ENCODE results near the gene CDH3. TPM values are rescaled to one million over a fixed set of nuclear protein-coding genes. Genes with fewer than 3 reads are reported as not detected.
"Not testable (repeated sequence)": the region's sequence is repeated elsewhere in the genome, so short reads cannot be mapped to it uniquely, and the experiment has no call there.

The CDH3 gene
- total RNA-seq, 1 experiment from 2014 or later = 2.9 TPM

DNA sequence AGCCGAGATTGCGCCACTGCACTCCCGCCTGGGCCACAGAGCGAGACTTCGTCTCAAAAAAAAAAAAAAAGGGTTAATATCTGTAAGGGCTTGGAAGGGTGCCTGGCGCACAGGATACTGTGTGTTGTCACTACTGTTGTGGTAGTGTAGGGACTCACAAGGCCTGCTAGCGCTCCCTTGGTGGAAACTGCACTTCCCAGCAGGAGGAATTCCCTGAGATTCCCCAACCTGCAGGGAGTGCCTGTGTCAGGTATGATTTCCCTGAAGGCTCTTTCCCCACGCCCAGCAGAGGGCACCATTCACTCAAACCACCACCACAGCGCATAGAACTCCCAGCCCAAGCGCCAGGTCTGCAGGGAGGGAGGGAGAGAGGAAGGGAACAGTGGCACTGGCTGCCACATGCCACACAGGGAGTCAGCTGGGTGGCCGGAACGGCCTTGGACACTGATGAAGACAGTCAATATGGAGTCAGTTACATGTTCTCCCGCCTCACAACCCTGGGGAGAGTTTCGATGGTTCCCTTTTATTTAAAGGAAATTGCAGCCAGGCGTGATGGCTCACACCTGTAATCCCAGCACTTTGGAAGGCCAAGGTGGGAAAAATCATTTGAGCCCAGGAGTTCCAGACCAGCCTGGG lies 59.2 kb downstream of the CDH3 start:
- peak; percentile 97 for DNase-seq (ENCODE audit: low spot score)

DNA sequence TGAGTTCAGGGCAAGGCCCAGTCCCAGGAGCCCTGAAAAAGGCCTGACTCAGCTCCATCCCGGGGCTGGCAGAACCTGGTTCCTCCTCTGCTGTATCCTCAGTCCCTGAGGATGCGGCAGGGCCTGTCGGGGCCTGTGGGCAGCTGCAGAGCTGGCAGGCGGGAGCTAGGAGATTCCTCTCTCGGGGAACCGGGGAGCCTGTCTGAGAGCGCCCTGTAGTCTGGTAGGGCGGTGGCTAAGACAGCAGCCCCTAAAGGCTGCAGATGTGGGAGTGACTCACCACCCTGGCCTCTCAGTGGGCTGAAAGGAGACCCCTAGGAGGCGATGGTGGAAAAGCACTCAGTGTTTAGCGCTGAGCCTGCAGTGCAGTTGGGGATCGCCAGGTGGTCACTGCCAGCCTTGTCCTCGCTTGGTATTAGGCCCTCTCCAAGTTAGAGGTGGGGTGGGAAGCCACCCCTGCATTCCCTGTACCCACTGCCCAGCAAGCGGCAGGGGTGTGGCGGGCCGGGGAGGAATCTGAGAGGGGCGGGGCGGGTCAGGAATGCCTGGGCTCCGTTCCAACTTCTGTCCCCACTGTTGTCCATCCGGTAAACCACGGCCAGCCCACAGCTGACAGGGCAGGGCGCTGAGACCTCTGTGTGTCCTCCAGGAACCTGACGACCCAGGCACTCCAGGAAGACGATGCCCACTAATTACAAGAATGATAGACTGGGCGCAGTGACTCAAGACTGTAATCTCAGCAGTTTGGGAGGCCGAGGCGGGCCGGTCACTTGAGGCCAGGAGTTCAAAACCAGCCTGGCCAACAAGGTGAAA lies 62.4 kb downstream of the CDH3 start:
- DNase-seq (ENCODE audit: low spot score) = peak; percentile 95

DNA sequence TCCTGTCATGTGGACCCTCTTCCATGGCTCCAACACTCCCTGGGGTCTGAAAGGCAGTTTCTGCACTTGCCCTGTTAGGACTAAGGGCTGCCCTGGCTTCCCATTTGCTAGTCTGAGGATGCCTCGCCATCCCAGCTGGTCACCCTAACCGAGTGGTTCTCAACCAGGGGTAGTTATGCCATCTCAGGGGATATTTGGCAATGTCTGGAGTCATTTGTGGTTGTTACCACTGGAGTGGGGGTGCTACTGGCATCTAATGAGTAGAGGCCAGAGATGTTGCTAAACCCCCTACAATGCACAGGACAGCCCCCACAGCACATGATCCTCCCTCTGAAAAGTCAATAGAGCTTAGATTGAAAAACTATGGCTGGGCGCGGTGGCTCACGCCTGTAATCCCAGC lies 65.1 kb downstream of the CDH3 start:
- DNase-seq (ENCODE audit: low spot score) = no peak

DNA sequence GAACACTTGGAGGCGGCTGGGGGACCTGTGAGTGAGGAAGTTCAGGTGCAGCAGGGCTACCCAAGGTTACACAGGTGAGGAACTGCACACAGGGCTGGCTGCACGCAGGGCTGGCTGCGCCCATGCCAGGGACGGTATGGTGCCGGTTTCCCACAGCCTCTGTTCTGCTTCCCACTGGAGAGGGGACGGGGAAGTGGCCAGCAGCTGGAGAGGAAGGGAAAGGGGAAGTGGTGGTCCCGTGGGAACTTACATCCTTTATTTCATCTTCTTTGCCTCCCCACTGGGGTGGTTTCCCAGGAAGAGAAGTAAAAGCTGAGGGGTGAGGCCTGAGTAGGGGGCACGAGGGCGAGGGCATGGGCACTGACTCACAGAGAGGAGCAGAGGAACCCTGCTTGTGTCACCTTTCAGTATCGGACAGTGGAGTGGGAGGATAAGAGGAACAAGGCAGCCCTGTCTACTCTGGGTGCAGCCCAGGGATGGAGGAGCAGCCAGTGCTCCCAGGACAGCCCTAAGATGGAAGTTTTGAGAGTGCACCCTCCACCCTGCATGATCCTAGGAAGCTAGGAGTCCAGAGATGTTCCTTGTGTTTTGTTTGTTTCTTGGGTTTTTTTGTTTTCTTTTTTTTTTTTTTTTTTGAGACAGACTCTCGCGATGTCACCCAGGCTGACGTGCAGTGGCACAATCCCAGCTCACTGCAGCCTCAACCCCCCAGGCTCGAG lies 66.5 kb downstream of the CDH3 start:
- no peak for DNase-seq (ENCODE audit: low spot score)

DNA sequence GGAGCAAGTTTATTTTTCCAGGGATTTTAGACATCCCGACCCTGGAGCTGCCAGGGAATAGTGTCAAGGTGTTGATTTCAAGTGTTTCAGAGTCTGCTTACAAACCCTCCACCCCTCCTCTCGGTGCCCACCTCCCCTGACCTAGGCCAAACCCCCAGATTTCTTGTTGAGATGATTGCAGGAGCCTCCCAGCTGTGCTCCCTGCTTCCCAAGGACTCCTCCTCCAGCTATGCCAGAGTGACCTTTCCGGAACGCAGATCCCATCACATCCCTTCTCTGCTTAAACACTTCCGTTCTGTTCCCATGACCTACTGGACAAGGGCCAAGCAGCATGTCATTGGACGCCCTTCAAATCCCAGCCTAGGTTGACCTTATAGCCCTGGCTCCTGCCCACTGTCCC lies 68.3 kb downstream of the CDH3 start:
- no peak for DNase-seq (ENCODE audit: low spot score)

DNA sequence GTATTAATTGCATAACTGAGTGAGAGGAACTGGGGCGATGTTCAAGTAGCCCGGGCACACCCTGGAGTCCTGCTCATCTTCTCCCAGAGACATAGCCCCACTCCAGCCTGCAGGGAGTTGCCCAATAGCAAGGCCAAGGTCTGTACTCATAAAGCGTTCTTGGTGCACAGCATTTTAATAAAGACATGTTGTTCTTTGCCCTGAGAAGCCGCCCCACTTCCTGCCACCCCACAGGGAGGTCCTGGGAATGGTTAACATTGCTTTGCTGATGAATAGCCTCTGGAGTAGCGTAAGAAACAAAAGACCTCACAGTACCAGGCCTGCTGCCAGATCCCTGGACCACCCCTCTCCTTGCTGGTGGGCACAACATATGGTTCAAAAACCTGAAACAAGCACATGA lies 70.4 kb downstream of the CDH3 start:
- no peak for DNase-seq (ENCODE audit: low spot score)

DNA sequence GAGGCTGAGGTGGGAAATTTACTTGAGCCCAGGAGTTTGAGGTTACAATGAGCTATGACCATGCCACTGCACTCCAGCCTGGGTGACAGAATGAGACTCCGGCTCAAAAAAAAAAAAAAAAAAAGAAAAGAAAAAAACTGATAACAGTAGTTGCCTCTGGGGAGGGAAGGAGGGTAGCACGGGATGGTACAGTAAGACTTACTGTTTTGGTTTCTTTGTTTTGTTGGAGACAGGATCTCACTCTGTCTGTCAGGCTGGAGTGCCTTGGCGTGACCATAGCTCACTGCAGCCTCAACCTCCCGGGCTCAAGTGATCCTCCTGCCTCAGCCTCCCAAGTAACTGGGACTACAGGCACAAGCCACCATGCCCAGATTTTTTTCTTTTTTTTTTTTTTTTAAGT lies 71.4 kb downstream of the CDH3 start:
- not testable (repeated sequence) for DNase-seq (ENCODE audit: low spot score)

DNA sequence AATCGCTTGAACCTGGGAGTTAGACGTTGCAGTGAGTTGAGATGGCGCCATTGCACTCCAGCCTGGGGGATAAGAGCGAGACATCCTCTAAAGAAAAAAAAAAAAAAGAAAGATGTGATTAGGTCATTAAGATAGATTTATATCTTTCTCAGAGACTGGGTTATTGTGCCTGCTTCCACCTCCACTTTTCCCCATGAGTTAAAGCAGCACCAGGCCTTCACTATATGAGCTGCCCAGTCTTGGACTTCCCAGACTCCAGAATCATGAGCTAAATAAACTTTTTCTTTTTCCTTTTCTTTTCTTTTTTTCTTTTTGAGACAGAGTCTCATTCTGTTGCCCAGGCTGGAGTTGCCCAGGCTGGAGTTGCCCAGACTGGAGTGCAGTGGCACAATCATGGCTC lies 72.6 kb downstream of the CDH3 start:
- DNase-seq (ENCODE audit: low spot score) = no peak

DNA sequence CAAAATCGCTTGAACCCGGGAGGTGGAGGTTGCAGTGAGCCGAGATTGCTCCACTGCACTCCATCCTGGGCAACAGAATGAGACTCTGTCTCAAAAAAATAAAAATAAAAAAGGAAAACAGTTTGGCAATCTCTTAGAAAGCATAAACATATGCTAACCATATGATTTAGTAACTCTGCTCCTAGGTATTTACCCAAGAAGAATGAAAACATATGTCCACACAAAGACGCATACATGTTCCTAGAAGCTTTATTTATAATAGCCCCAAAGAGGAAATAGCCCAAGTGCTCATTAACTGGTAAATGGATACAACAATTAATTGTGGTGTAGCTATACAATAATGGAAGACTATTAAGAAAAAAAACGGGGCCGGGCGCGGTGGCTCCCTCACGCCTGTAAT lies 73.5 kb downstream of the CDH3 start:
- no peak for DNase-seq (ENCODE audit: low spot score)

DNA sequence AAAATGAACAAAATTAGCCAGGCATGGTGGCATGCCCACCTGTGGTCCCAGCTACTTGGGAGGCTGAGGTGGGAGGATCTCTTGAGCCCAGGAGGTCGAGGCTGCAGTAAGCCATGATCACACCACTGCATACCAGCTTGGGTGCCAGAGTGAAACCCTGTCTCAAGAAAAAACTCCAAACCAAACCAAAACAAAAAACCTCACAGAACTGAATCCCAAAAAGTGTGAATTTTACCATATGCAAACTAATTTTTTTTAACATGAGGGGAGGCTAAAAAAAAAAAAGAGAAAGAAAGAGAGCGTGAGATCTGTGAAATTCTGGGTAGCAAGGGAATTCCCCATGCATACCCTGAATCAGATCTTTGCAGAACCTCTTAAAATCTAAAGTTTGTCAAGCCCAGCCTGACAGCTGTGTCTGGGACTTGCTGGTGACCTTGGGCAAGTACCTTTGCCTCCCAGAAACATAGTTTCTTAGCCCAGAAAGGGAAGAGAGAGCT lies 74.9 kb downstream of the CDH3 start:
- no peak for DNase-seq (ENCODE audit: low spot score)

DNA sequence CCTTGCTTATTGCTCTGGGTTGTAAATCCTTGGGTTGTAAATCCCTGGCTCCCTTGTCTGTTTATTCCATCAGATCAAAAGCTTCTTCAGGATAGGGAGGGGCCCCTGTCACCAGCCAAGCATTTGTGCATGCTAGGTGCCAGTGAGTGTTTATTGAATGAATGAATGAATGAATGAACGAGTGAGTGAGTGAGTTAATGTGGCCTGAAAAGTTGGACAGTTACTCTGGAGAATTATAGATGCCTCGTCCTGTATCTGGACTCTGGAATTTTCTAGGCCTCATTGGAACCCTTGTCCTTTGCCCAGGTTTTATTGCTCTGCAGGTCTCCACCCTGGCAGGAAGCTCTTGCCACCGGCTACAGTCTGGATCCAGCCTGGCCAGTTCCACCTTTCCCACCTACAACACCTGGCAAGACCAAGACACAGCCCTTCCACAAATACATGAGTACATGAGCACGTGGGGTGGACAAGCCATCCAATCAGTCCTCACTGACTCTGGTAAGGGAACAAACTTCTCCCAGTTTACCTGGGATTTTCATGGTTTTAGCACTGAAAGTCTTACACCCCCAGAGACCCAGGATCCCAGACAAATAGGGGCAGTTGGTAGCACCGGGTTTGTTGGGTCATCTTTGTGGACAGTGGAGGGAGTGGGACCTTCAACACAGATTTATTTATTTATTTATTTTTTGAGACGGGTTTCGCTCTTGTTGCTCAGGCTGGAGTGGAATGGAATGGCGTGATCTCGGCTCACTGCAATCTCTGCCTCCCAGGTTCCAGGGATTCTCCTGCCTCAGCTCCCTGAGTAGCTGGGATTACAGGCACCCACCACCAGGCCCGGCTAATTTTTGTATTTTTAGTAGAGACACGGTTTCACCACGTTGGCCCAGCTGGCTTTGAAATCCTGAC lies 77.3 kb downstream of the CDH3 start:
- peak; percentile 82 for DNase-seq (ENCODE audit: low spot score)

DNA sequence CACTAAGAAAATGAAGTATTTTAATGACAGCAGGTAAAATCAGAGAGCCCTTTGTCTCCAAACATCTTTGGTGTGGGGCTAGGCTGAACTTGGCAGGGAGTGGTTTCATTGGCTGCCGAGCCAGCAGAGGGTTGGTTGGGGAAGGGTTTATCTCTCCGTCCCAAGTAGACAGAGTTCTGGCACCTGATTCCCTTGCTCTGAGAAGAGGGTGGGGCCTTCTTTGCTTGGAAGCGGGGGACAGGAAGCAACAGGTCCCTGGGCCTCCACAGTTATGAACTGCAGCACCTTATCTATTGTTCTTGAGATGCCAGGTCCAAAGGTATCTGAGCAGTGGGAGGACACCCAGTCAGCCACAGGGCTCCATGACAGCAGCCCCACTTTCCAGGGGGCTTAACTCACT lies 79.7 kb downstream of the CDH3 start:
- DNase-seq (ENCODE audit: low spot score) = no peak

DNA sequence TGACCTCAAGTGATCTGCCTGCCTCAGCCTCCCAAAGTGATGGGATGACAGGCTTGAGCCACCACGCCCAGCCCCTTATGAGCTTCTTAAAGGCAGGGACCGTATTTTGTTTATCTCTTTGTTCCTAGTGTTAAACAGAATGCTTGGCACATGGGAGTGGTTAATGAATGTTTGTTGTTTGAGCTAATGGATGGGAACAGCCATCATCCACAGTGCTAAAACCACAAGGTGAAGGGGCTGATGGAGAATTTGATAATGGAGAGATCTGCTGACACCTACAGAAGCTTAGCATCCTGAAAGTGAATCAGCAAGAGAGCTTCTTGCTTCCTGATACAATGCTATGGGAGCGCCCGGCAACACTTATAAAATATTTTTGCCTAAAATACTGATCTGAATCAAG lies 83.4 kb downstream of the CDH3 start:
- no peak for DNase-seq (ENCODE audit: low spot score)

DNA sequence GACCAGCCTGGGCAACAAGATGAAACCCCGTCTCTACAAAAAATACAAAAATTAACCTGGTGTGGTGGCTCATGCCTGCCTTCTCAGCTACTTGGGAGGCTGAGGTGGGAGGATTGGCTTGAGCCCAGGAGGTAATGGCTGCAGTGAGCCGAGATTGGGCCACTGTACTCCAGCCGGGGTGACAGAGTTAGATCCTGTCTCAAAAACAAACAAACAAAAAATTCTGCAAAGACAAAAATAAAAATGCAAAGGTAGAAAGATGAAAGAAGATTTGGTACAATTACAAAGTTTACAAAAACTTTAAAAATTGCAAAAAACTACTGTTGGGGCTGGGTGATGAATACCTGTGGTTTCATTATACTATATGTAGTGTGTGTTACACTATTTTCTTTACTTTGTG lies 86.5 kb downstream of the CDH3 start:
- DNase-seq (ENCODE audit: low spot score) = no peak

DNA sequence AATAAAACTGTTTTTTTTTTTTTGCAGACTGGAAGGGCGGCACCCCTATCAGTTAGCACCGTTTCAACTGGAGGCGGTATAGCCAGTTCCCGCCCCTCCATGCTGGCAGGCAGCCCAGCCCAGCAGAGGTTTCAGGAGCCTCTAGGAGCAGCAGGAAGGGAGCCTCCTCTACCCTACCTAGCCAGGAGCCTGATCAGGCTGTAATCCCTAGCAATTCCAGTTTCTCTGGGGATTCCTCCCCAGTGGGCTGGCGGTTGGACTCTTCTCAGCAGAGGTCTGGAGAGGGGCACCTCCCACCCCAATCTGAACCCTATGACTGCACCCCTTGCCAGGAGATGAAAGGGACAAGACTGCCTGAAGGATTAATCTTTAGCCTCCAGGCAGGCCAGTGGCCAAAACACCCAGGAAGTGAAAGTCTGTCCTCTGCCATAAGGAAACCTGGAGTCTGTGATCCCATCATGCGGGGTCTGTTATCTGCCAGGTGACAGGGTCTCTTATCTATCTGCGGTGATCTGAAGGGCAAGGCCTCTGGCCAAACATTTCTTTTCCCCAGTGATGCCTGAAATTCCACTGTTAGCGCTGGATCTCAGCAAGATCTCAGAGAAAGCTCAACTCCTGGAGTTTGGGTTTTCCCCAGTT lies 87.1 kb downstream of the CDH3 start:
- DNase-seq (ENCODE audit: low spot score) = peak; percentile 90

DNA sequence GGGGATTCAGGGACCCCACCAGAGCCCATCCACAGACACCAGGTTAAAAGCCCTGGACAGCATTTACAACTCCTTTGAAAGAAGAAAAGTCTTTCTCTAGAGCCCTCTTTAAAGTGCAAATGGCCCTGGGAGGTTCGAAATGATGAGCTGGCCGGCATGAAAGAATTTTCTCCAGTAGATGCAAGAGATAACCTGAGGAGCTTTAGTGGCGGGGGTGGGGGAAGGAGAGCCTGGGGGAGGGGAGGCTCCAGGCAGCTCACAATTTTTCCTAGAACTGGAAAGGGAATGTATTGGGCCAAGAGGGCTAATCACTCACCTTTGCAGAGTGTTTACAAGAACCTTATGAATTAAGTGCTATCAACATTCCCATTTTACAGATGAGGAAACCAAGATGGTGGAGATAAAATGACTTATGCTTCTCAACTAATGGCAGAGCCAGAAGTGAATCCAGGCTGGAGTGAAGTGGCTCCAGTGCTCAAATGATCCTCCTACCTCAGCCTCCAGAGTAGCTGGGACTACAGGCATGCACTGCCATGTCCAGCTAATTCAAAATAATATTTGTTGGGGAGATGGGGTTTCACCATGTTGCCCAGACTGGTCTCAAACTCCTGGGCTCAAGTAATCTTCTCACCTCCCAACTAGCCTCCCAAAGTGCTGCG lies 87.8 kb downstream of the CDH3 start:
- no peak for DNase-seq (ENCODE audit: low spot score)

DNA sequence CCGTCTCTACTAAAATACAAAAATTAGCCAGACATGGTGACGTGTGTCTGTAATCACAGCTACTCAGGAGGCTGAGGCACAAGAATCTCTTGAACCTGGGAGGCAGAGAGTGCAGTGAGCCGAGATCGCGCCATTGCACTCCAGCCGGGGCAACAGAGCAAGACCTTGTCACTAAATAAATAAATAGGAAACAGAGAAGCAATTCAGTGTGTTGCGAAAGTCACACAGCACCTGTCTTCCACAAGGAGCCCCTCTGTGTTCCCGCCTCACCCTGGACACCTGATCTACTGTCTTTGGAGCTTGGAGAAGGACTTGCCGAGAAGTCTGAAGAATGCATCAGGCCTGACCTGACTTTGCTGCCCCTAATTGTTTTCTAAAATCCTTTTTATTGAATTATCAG lies 88.5 kb downstream of the CDH3 start:
- no peak for DNase-seq (ENCODE audit: low spot score)

DNA sequence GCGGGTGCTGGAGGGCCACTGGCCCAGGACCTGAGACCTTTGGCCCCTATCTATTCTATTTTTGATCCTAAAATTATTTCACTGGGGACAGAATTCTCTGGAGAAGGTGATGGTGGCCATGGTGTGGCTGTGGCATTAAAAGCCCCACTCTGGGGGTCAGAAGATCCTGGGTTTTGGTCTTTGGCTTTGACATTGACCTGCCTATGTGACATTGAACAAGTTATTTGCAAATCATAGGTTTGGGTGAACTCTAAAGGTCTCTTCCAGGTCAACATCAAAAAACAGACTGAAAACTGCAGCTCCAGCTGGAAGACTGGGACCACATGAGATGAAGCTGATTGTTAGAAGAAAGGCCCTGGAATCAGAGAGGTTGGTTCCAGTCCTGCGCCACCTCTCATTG lies 89.7 kb downstream of the CDH3 start:
- no peak for DNase-seq (ENCODE audit: low spot score)

DNA sequence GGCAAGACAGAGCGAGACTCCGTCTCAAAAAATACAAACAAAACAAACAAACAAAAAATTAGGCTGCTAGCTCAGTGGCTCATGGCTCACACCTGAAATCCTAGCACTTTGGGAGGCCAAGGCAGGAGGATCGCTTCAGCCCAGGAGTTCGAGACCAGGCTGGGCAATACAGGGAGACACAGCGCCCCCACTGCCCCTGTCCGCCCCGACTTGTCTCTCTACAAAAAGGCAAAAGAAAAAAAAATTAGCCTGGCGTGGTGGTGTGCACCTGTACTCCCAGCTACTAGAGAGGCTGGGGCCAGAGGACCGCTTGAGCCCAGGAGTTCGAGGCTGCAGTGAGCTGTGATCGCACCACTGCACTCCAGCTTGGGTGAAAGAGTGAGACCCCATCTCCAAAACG lies 91.5 kb downstream of the CDH3 start:
- DNase-seq (ENCODE audit: low spot score) = no peak

DNA sequence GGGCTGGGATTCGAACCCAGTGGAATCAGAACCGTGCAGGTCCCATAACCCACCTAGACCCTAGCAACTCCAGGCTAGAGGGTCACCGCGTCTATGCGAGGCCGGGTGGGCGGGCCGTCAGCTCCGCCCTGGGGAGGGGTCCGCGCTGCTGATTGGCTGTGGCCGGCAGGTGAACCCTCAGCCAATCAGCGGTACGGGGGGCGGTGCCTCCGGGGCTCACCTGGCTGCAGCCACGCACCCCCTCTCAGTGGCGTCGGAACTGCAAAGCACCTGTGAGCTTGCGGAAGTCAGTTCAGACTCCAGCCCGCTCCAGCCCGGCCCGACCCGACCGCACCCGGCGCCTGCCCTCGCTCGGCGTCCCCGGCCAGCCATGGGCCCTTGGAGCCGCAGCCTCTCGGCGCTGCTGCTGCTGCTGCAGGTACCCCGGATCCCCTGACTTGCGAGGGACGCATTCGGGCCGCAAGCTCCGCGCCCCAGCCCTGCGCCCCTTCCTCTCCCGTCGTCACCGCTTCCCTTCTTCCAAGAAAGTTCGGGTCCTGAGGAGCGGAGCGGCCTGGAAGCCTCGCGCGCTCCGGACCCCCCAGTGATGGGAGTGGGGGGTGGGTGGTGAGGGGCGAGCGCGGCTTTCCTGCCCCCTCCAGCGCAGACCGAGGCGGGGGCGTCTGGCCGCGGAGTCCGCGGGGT lies 92.1 kb downstream of the CDH3 start, which contains the start of gene CDH1:
CDH1 (plus strand) TSS at position 247 of the 684 bp plus-strand sequence; CDS start at position 371, 124 bp downstream.
- DNase-seq (ENCODE audit: low spot score) = peak; percentile 92
